Measurements from ENCODE around the gene DOCK2.

DNA sequence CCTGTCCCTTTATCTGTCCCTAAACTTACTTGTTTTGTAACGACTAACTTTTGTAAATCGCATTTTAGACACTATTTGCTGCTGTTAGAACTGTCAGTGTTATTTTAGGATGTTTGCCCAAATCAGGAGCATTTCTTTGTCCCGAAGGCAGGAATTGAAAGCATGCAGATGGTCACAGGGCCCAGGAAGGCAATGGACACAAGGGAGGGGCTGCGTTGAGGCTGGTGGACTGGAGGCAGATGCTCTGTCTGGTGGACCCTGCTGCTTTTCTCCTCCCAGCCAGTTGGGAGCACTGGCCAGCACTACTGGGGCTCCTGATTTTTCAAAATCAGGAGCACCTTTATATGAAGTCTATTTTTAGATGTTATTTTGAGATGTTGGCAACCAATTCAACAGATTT, 31.7 kb downstream of the DOCK2 start:
- TF ChIP-seq, protein P1, sequence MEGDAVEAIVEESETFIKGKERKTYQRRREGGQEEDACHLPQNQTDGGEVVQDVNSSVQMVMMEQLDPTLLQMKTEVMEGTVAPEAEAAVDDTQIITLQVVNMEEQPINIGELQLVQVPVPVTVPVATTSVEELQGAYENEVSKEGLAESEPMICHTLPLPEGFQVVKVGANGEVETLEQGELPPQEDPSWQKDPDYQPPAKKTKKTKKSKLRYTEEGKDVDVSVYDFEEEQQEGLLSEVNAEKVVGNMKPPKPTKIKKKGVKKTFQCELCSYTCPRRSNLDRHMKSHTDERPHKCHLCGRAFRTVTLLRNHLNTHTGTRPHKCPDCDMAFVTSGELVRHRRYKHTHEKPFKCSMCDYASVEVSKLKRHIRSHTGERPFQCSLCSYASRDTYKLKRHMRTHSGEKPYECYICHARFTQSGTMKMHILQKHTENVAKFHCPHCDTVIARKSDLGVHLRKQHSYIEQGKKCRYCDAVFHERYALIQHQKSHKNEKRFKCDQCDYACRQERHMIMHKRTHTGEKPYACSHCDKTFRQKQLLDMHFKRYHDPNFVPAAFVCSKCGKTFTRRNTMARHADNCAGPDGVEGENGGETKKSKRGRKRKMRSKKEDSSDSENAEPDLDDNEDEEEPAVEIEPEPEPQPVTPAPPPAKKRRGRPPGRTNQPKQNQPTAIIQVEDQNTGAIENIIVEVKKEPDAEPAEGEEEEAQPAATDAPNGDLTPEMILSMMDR (IDR thresholded peaks at IDR 0.05) = no peak
- TF ChIP-seq POLR2A (IDR thresholded peaks at IDR 0.05) = no peak

Data from lower leg skin (tissue), 3 donors.